SU-DHL-6 (cell line): ENCODE results near the gene STARD5.

ENCODE experiments used
- H2AFZ ChIP-seq: fragments of 200-600 bp; sonication (generic); 2 replicates; pipeline ENCODE4 v1.6.1; 2014; ENCODE audit warnings: low read depth, mild to moderate bottlenecking, moderate library complexity, mixed read lengths, antibody characterized with exemption, low read length; ENCODE audit not compliant: severe bottlenecking
- H3F3A ChIP-seq: fragments of 200-600 bp; shearing (Covaris generic); 2 replicates; pipeline ENCODE4 v1.6.0; 2016; ENCODE audit warnings: antibody characterized with exemption, mild to moderate bottlenecking; ENCODE audit not compliant: insufficient read depth
- H3K27ac ChIP-seq: fragments of 200-600 bp; sonication (generic); 2 replicates; pipeline ENCODE4 v1.5.1; 2016; ENCODE audit warnings: low read depth, mild to moderate bottlenecking, low read length, moderate library complexity, mixed read lengths
- H3K27me3 ChIP-seq: fragments of 200-600 bp; sonication (generic), shearing (Covaris generic); 2 replicates; pipeline ENCODE4 v1.6.0; 2014; ENCODE audit warnings: mild to moderate bottlenecking, low read length
- H3K36me3 ChIP-seq: fragments of 200-600 bp; sonication (generic); 2 replicates; pipeline ENCODE4 v1.6.1; 2014; ENCODE audit warnings: mild to moderate bottlenecking, low read length, mixed read lengths
- H3K4me2 ChIP-seq: fragments of 300-600, 200-600 bp; shearing (Covaris generic), sonication (generic); 2 replicates; pipeline ENCODE4 v1.6.0; 2014; ENCODE audit warnings: low read length, low read depth, mild to moderate bottlenecking; ENCODE audit not compliant: poor library complexity, severe bottlenecking
- H3K4me3 ChIP-seq: fragments of 200-600 bp; sonication (generic); 2 replicates; pipeline ENCODE4 v1.5.1; 2014; ENCODE audit warnings: antibody characterized with exemption, low read length, mild to moderate bottlenecking, mixed read lengths; ENCODE audit not compliant: insufficient read depth, poor library complexity, severe bottlenecking
- H3K79me2 ChIP-seq: fragments of 200-600 bp; sonication (generic); 2 replicates; pipeline ENCODE4 v1.6.1; 2014; ENCODE audit warnings: mild to moderate bottlenecking, low read length, moderate library complexity; ENCODE audit not compliant: insufficient read depth
- H3K9ac ChIP-seq: fragments of 200-600 bp; sonication (generic); 2 replicates; pipeline ENCODE4 v1.7.0; 2014; ENCODE audit warnings: mild to moderate bottlenecking, low read length
- H3K9me2 ChIP-seq: fragments of 200-600 bp; sonication (generic); replicated peaks from 2 replicates; pipeline ENCODE4 v1.6.1; 2014; ENCODE audit warnings: low read length; ENCODE audit not compliant: insufficient read depth
- H3K9me3 ChIP-seq: fragments of 200-600 bp; sonication (generic); 2 replicates; pipeline ENCODE4 v1.6.1; 2014; ENCODE audit warnings: low read length, mixed read lengths; ENCODE audit not compliant: insufficient read depth
- H4K20me1 ChIP-seq: fragments of 200-600 bp; sonication (generic); 2 replicates; pipeline ENCODE4 v1.6.1; 2014; ENCODE audit warnings: low read depth, mild to moderate bottlenecking, antibody characterized with exemption, low read length, moderate library complexity, mixed read lengths
- CTCF ChIP-seq: fragments of 200-600 bp; sonication (generic); IDR thresholded peaks from one replicate; pipeline ENCODE4 v1.5.1; 2017; ENCODE audit warnings: antibody characterized with exemption, mild to moderate bottlenecking, low read length, moderate library complexity; ENCODE audit not compliant: insufficient read depth, poor library complexity, severe bottlenecking
- EZH2phosphoT487 ChIP-seq: fragments of 200-600 bp; sonication (generic), shearing (Covaris generic); conservative IDR thresholded peaks from 2 replicates; pipeline ENCODE4 v1.6.1; 2018; ENCODE audit warnings: mild to moderate bottlenecking, antibody characterized with exemption, low read length, moderate library complexity, mixed read lengths

The STARD5 gene

GRCh38 chr15:81313686-81314085 lies 10.3 kb downstream of the STARD5 start:
- H3K79me2 ChIP-seq, result no peaks in the 10 kb centered on the region
- H3K36me3 ChIP-seq, result no peaks in the 10 kb centered on the region
- no peaks in the 10 kb centered on the region for H3K27me3 ChIP-seq
- no peak overlapping the region for H3K9ac ChIP-seq
- H3K4me3 ChIP-seq, result no peak overlapping the region
- H4K20me1 ChIP-seq, result no peaks in the 10 kb centered on the region
- H3K9me2 ChIP-seq, result no peaks in the 10 kb centered on the region
- H3K27ac ChIP-seq, result no peak overlapping the region
- no peak overlapping the region for H2AFZ ChIP-seq
- no peaks in the 10 kb centered on the region for H3K9me3 ChIP-seq
- H3K4me2 ChIP-seq, result no peak overlapping the region
- H3F3A ChIP-seq, result peaks cover 6% of the 10 kb centered on the region
- TF ChIP-seq CTCF, result no peak
- TF ChIP-seq EZH2phosphoT487, result no peak

- Histone ChIP-seq H2AFZ (no peak overlapping the region), H3K79me2 (no peaks in the 10 kb centered on the region), H3K4me3 (no peak overlapping the region), H3K27me3 (no peaks in the 10 kb centered on the region), H3F3A (peaks cover 6% of the 10 kb centered on the region), H3K36me3 (no peaks in the 10 kb centered on the region), H3K9me2 (no peaks in the 10 kb centered on the region), H3K27ac (no peak overlapping the region), H4K20me1 (no peaks in the 10 kb centered on the region), H3K4me2 (no peak overlapping the region), H3K9me3 (no peaks in the 10 kb centered on the region), H3K9ac (no peak overlapping the region)
- TF ChIP-seq EZH2phosphoT487, result no peak
- no peak for TF ChIP-seq CTCF
These were observed 11.0 kb downstream of the STARD5 start for GRCh38 chr15:81312790-81313543.

GRCh38 chr15:81311752-81312464 lies 12.0 kb downstream of the STARD5 start:
- no peaks in the 10 kb centered on the region for H4K20me1 ChIP-seq
- no peaks in the 10 kb centered on the region for H3K79me2 ChIP-seq
- TF ChIP-seq CTCF (no peak), EZH2phosphoT487 (no peak)
- peak overlapping the region; percentile 52 for H3K27ac ChIP-seq
- peak overlapping the region; percentile 26 for H3K4me2 ChIP-seq
- H2AFZ ChIP-seq, result no peak overlapping the region
- no peaks in the 10 kb centered on the region for H3K36me3 ChIP-seq
- H3K4me3 ChIP-seq, result no peak overlapping the region
- no peaks in the 10 kb centered on the region for H3K9me3 ChIP-seq
- H3K9me2 ChIP-seq, result no peaks in the 10 kb centered on the region
- peaks cover 6% of the 10 kb centered on the region for H3F3A ChIP-seq
- peak overlapping the region; percentile 15; the same call in 1 of the 2 replicates for H3K9ac ChIP-seq
- H3K27me3 ChIP-seq, result no peaks in the 10 kb centered on the region
